C4-2B (cell line): ENCODE results near the gene TSHZ3.

Experiments used
- ZFX ChIP-seq: fragments of 450-650 bp; IDR thresholded peaks from 2 replicates; pipeline ENCODE4 v1.6.1; 2017
- TF ChIP-seq, protein P1 (sequence below): fragments of 450-650 bp; conservative IDR thresholded peaks from 2 replicates; pipeline ENCODE4 v1.5.1; 2017; ENCODE audit warnings: mild to moderate bottlenecking

DNA sequence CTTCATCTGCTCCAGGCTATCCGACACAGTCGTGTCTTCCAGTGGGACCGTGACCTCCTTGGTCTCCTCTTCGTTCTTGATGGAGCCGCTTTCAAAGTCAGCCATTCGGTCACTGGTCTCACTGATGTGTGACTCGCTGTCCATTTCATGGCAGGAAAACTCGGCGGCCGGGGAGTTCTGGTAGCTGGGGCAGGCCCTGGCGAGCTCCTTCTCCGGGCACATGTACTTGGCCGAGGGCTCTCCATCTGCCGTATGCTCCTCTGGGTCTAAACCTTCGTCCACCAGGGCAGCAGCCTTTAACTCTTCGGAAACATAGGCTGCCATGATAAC, 69.8 kb downstream of the TSHZ3 start:
- TF ChIP-seq, protein P1, sequence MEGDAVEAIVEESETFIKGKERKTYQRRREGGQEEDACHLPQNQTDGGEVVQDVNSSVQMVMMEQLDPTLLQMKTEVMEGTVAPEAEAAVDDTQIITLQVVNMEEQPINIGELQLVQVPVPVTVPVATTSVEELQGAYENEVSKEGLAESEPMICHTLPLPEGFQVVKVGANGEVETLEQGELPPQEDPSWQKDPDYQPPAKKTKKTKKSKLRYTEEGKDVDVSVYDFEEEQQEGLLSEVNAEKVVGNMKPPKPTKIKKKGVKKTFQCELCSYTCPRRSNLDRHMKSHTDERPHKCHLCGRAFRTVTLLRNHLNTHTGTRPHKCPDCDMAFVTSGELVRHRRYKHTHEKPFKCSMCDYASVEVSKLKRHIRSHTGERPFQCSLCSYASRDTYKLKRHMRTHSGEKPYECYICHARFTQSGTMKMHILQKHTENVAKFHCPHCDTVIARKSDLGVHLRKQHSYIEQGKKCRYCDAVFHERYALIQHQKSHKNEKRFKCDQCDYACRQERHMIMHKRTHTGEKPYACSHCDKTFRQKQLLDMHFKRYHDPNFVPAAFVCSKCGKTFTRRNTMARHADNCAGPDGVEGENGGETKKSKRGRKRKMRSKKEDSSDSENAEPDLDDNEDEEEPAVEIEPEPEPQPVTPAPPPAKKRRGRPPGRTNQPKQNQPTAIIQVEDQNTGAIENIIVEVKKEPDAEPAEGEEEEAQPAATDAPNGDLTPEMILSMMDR, result no peak
- no peak for TF ChIP-seq ZFX
